ENCODE measurements around the gene BCAR3.

- no peak for TF ChIP-seq CTCF (conservative IDR thresholded peaks at IDR 0.05 in 1 of 2, IDR thresholded peaks at IDR 0.05 in 1 of 2; ENCODE audit: extremely low read depth in 1 of 2, insufficient read depth in 1 of 2, low read depth in 1 of 2, low read length in 2 of 2)
- TF ChIP-seq EZH2 (IDR thresholded peaks at IDR 0.05; ENCODE audit: borderline replicate concordance, low read length), result no peak
Observed at GRCh38 chr1:93522721-93523120, 158.9 kb downstream of the BCAR3 start.

Data from mammary epithelial cell (primary cell).